HEK293T (cell line): ENCODE results near the gene TTC21A.

Experiments used
- FOXA1 ChIP-seq: fragments of 450-650 bp; IDR thresholded peaks from 2 replicates; pipeline ENCODE4 v1.6.1; 2016; ENCODE audit warnings: mild to moderate bottlenecking
- NFRKB ChIP-seq: fragments of 450-650 bp; IDR thresholded peaks from 2 replicates; pipeline ENCODE4 v1.6.1; 2016; ENCODE audit warnings: mild to moderate bottlenecking, moderate library complexity
- SP1 ChIP-seq: fragments of 450-650 bp; IDR thresholded peaks from 2 replicates; pipeline ENCODE4 v1.6.1; 2017
- SUZ12 ChIP-seq: fragments of 450-650 bp; IDR thresholded peaks from 2 replicates; pipeline ENCODE4 v1.6.1; 2016; ENCODE audit warnings: mild to moderate bottlenecking
- TARDBP ChIP-seq: fragments of 450-650 bp; IDR thresholded peaks from 2 replicates; pipeline ENCODE4 v1.6.1; 2016

DNA sequence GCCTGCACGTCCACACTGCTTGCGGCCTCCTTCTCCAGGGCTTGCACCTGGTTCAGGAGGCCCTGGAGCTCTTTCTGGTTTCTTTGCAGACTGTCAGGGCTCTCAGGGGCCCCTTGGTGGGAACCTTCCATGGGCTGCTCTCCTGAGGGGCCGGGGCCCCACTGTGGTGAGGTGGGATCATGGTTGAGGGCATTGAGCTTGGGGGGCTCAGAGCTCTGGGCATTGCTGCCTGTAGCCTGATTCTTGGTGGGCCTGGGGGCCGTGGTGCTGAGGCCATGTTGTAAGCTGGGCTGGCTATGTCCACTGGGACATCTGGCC lies 77.4 kb downstream of the TTC21A start:
- TF ChIP-seq FOXA1 (no peak), SUZ12 (no peak), SP1 (no peak), TARDBP (no peak), NFRKB (no peak)
